Measurements from ENCODE around the gene NDST1.

Gene NDST1

DNA sequence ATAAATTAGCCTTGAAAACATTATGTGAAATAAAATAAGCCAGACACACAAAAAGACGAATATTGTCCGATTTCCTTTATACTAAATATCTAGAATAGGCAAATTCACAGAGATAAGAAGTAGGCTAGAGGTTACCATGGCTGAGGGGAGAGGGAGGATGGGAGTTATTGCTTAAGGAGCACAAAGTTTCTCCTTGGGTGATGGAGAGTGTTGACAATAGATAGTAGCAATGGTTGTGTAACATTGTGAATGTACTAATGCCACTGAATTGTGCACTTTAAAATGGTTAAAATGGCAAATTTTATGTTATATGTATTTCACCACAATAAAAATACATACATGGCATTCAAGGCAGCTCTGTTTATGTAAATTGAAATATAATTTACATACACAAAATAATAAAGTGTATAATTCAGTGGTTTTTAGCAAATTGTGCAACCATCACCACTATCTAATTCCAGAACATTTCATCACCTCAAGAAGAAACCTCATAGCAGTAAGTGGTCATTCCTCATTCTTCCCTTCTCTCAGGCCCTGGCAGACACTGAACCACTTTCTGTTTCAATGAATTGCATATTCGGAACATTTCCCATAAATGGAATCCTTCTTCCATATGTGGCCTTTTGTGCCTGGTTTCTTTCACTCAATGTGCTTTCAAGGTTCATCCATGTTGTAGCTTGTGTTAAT lies 59.2 kb downstream of the NDST1 start:
- TF ChIP-seq SP1 (IDR thresholded peaks at IDR 0.05) (no peak), SUZ12 (IDR thresholded peaks at IDR 0.05) (no peak)
- TF ChIP-seq, protein P1, sequence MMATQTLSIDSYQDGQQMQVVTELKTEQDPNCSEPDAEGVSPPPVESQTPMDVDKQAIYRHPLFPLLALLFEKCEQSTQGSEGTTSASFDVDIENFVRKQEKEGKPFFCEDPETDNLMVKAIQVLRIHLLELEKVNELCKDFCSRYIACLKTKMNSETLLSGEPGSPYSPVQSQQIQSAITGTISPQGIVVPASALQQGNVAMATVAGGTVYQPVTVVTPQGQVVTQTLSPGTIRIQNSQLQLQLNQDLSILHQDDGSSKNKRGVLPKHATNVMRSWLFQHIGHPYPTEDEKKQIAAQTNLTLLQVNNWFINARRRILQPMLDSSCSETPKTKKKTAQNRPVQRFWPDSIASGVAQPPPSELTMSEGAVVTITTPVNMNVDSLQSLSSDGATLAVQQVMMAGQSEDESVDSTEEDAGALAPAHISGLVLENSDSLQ (IDR thresholded peaks at IDR 0.05) = no peak
- DNase-seq (ENCODE audit: extremely low spot score) = no peak
- ChIA-PET POLR2A (no interaction called here), CTCF (no interaction called here)

DNA sequence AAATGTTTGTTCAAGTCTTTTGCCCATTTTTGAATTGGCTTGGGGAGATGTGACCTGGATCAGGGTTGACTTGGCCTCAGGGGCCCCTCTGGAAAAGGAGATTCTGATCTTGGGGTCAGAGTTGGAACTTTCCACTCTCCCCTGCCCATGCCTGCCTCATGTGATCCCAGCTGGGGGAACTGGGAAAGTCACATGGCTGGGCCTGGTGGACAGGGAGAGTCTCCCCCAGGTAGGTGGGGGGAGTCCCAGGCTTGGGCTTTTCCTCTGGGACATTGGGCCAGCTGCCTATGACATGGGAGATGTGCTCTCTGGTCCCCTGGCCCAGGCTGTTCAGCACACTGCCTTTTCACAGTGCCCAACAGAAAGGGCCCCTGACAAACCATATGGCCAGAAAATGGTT lies 60.7 kb downstream of the NDST1 start:
- ChIA-PET CTCF (no interaction called here), POLR2A (no interaction called here)
- TF ChIP-seq ARNT (IDR thresholded peaks at IDR 0.05) = no peak
- TF ChIP-seq SP1 (IDR thresholded peaks at IDR 0.05) = no peak
- TF ChIP-seq LEF1 (IDR thresholded peaks at IDR 0.05; ENCODE audit: borderline replicate concordance) = no peak
- no peak for TF ChIP-seq FOXK2 (IDR thresholded peaks at IDR 0.05)
- no peak for TF ChIP-seq FOXM1 (IDR thresholded peaks at IDR 0.05; ENCODE audit: borderline replicate concordance)
- DNase-seq (ENCODE audit: extremely low spot score) = no peak

DNA sequence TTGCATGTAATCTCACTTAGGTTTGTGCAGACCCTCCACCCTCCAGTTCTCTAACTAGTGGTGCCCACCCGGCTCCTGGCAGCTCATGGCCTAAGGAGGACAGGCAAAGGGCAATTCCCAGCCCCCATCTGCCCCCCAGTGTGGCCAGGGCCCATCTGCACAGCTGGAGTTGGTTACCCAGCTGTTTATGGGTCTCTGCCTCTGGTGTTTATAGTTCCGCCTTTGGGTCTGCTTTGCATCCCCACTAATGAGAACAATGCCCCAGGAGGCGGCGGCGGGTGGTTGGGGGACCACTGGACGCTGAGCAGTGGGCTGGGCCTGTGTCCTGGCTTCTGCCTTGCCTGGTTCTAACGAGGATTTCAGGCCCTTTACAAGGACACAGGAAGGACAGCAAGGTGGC lies 62.4 kb downstream of the NDST1 start:
- TF ChIP-seq CTBP1 (IDR thresholded peaks at IDR 0.05; ENCODE audit: borderline replicate concordance) (no peak), FOXM1 (IDR thresholded peaks at IDR 0.05; ENCODE audit: borderline replicate concordance) (no peak), BHLHE40 (IDR thresholded peaks at IDR 0.05; ENCODE audit: borderline replicate concordance) (no peak), SUZ12 (IDR thresholded peaks at IDR 0.05) (no peak), ZNF384 (IDR thresholded peaks at IDR 0.05) (no peak), L3MBTL2 (conservative IDR thresholded peaks at IDR 0.05) (no peak), HDGF (IDR thresholded peaks at IDR 0.05; ENCODE audit: borderline replicate concordance) (no peak)
- TF ChIP-seq, protein P1 (IDR thresholded peaks at IDR 0.05) = no peak

DNA sequence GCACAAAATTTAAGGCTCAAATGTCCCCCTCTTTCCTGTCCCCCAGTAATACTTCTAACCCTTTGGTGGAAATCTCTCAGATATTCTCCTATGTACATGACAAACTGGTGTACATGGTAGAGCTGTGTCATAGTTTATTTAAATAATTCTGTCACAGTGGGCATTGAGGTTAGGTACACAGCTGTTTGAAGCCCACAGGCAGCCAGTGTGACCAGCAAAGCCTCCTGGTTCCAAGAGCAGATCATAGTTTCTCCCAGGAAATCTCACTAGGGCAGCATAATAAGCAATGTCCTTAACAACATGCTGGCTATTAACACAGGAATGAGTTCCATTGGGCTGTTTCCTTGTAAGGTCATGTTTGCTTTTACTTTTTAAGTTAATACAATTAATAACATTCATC lies 63.9 kb downstream of the NDST1 start:
- CTCF ChIA-PET = no interaction called here

More for the DNA sequence above, 62.4 kb downstream of the NDST1 start:
- no peak for DNase-seq (ENCODE audit: extremely low spot score)
- ChIA-PET CTCF (no interaction called here), POLR2A (no interaction called here)

DNA sequence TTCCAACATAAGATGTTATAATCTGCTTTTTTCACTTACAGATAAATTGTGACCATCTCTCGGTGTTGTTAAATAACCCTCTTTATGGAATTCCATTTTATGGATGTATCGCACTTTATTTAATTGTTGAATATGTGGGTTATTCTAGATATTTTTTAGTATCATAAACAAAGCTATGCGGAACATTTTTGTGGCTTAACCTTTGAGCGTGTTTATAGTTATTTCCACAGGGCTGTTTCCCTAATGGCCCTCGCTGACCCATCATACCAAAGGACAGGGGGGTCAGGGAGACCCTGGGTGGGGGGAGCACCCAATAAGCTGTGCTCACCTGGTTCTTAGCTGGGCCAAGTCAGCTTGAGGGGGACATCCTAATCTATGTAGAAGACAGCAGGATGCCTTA lies 65.3 kb downstream of the NDST1 start:
- TF ChIP-seq FOXK2 (IDR thresholded peaks at IDR 0.05) = no peak
- no peak for TF ChIP-seq BHLHE40 (IDR thresholded peaks at IDR 0.05; ENCODE audit: borderline replicate concordance)
- DNase-seq (ENCODE audit: extremely low spot score) = no peak
- ChIA-PET POLR2A (no interaction called here), CTCF (interaction anchor here (0.6 kb wide), 1 partner anchor 65 kb away, joined by 6 read pairs; no protein-coding TSS in a partner anchor)

More for the DNA sequence above, 63.9 kb downstream of the NDST1 start:
- DNase-seq (ENCODE audit: extremely low spot score) = no peak
- TF ChIP-seq FOXA1 (IDR thresholded peaks at IDR 0.05) (no peak), SP1 (IDR thresholded peaks at IDR 0.05) (no peak), SUZ12 (IDR thresholded peaks at IDR 0.05) (no peak), TARDBP (IDR thresholded peaks at IDR 0.05) (no peak), ZNF384 (IDR thresholded peaks at IDR 0.05) (no peak), NFRKB (IDR thresholded peaks at IDR 0.05) (no peak), FOXK2 (IDR thresholded peaks at IDR 0.05) (no peak), BHLHE40 (IDR thresholded peaks at IDR 0.05; ENCODE audit: borderline replicate concordance) (no peak), FOXM1 (IDR thresholded peaks at IDR 0.05; ENCODE audit: borderline replicate concordance) (no peak), ARNT (IDR thresholded peaks at IDR 0.05) (no peak)
- TF ChIP-seq, protein P1 (IDR thresholded peaks at IDR 0.05) = no peak
- POLR2A ChIA-PET = no interaction called here

DNA sequence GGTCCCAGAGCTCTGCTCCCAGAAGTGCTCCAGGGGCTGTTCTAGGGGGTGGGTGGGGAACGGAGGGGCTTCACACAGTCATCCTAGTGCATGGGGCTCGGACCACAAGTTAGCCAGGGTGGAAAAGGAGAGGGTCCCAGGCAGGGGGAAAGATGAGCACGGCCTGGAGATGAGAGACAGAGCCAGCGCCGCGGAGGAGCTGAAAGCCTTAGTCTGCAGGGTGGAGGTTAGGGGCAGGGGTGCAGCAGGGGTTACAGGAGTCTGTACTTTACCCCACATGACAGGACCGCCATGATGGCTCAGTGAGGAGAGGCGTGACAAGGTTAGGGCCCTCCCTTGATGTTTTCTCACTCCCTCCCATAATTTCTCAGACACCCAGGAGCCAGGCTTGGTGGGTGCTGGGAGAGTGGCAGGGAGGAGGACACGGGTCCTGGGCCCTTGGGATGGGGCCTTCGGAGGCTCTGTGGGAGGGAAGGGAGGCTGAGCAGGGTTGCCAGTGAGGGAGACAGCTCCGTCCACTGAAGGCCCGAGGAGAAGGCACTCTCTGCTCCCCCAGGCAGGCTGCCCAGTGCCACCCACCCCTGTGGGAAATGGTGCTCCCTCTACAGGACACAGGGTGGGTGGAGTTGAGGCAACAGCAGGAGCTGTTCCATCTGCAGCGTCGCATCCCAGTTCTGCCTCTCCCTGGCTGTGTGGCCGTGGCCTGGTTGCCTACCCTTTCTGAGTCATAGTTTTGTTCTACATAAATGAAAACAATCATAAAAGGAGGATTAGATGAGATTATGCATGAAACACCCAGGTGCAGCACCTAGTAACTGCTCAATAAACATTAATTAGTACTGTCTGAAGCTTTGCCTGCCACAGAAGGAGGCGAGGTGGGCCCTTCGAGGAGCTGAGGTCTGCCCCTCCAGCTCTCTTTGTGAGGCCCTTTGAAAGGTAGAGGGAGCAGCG lies 66.2 kb downstream of the NDST1 start:
- peak; percentile 28 for DNase-seq (ENCODE audit: extremely low spot score)
- TF ChIP-seq TARDBP (IDR thresholded peaks at IDR 0.05) (no peak), FOXM1 (IDR thresholded peaks at IDR 0.05; ENCODE audit: borderline replicate concordance) (no peak), BHLHE40 (IDR thresholded peaks at IDR 0.05; ENCODE audit: borderline replicate concordance) (no peak), CTBP1 (IDR thresholded peaks at IDR 0.05; ENCODE audit: borderline replicate concordance) (no peak), LEF1 (IDR thresholded peaks at IDR 0.05; ENCODE audit: borderline replicate concordance) (no peak), NFRKB (IDR thresholded peaks at IDR 0.05) (no peak), SP1 (IDR thresholded peaks at IDR 0.05) (no peak)
- TF ChIP-seq, protein P1 (IDR thresholded peaks at IDR 0.05) = no peak
- CTCF ChIA-PET = interaction anchor here (0.5 to 0.8 kb wide), 2 partner anchors 14 to 21 kb away, joined by 3 to 4 read pairs; no protein-coding TSS in a partner anchor
- POLR2A ChIA-PET = interaction anchor here (0.8 kb wide), 1 partner anchor 127 kb away, joined by 4 read pairs; the partner anchor contains the start of gene RBM22

Data from HEK293T (cell line).